ENCODE measurements around the gene G6PC3. TPM values are rescaled to one million over a fixed set of nuclear protein-coding genes. Genes with fewer than 3 reads are reported as not detected.
"Not testable (repeated sequence)": the region's sequence is repeated elsewhere in the genome, so short reads cannot be mapped to it uniquely, and the experiment has no call there.

G6PC3 gene
- total RNA-seq, 2 experiments from 2014 or later = 21.7 to 25.6 TPM

GRCh38 chr17:44093231-44093900 is 22.8 kb downstream of the G6PC3 start:
- CTCF ChIA-PET = no interaction called here

GRCh38 chr17:44094701-44095387 is 24.3 kb downstream of the G6PC3 start:
- H3K4me1 Mint-ChIP-seq = peaks cover 19% of the 10 kb centered on the region
- no peak for ATAC-seq
- no peaks in the 10 kb centered on the region for H3K27me3 Mint-ChIP-seq
- H3K4me3 Mint-ChIP-seq = no peak overlapping the region
- CTCF ChIA-PET = no interaction called here
- DNase-seq = no peak
- H3K9me3 Mint-ChIP-seq (ENCODE audit: low read depth) = no peaks in the 10 kb centered on the region
- H3K36me3 Mint-ChIP-seq = no peaks in the 10 kb centered on the region
- no peak overlapping the region for H3K27ac Mint-ChIP-seq

More at GRCh38 chr17:44093231-44093900, 22.8 kb downstream of the G6PC3 start:
- Mint-ChIP-seq H3K4me1 (peaks cover 19% of the 10 kb centered on the region), H3K4me3 (no peak overlapping the region), H3K27ac (no peak overlapping the region), H3K36me3 (no peaks in the 10 kb centered on the region), H3K27me3 (no peaks in the 10 kb centered on the region), H3K9me3 (ENCODE audit: low read depth) (no peaks in the 10 kb centered on the region)
- DNase-seq (no peak), ATAC-seq (no peak)

GRCh38 chr17:44095388-44095646 is 24.8 kb downstream of the G6PC3 start:
- Mint-ChIP-seq H3K27me3 (no peaks in the 10 kb centered on the region), H3K9me3 (ENCODE audit: low read depth) (no peaks in the 10 kb centered on the region), H3K4me3 (no peak overlapping the region), H3K27ac (no peak overlapping the region), H3K4me1 (peaks cover 19% of the 10 kb centered on the region), H3K36me3 (no peaks in the 10 kb centered on the region)
- CTCF ChIA-PET = interaction anchor here (1.5 kb wide), 1 partner anchor 28 kb away, joined by 5 read pairs; the partner anchor contains the start of gene HDAC5
- DNase-seq = no peak
- no peak for ATAC-seq

- H3K9me3 Mint-ChIP-seq (ENCODE audit: low read depth) = no peaks in the 10 kb centered on the region
- peaks cover 19% of the 10 kb centered on the region for H3K4me1 Mint-ChIP-seq
- no peak overlapping the region for H3K4me3 Mint-ChIP-seq
- H3K27ac Mint-ChIP-seq = no peak overlapping the region
- no peaks in the 10 kb centered on the region for H3K27me3 Mint-ChIP-seq
- DNase-seq (no peak), ATAC-seq (no peak)
- CTCF ChIA-PET = interaction anchor here (1.5 kb wide), 1 partner anchor 28 kb away, joined by 5 read pairs; the partner anchor contains the start of gene HDAC5
- H3K36me3 Mint-ChIP-seq = no peaks in the 10 kb centered on the region
Observed at GRCh38 chr17:44095647-44096496, 25.3 kb downstream of the G6PC3 start.

- Mint-ChIP-seq H3K4me3 (no peak overlapping the region), H3K36me3 (no peaks in the 10 kb centered on the region), H3K27ac (no peak overlapping the region), H3K4me1 (peaks cover 19% of the 10 kb centered on the region), H3K27me3 (no peaks in the 10 kb centered on the region), H3K9me3 (ENCODE audit: low read depth) (no peaks in the 10 kb centered on the region)
- ATAC-seq (no peak), DNase-seq (no peak)
- CTCF ChIA-PET = no interaction called here
Observed at GRCh38 chr17:44097110-44097958, 26.8 kb downstream of the G6PC3 start.

GRCh38 chr17:44101858-44102257 is 31.3 kb downstream of the G6PC3 start:
- not testable (repeated sequence) for DNase-seq; H3K27me3 Mint-ChIP-seq; H3K36me3 Mint-ChIP-seq; H3K27ac Mint-ChIP-seq; H3K4me3 Mint-ChIP-seq; H3K9me3 Mint-ChIP-seq (ENCODE audit: low read depth); ATAC-seq
- CTCF ChIA-PET = interaction anchor here (1.8 to 2.7 kb wide), 2 partner anchors 14 to 158 kb away, joined by 4 to 9 read pairs; no protein-coding TSS in a partner anchor
- peaks cover 11% of the 10 kb centered on the region for H3K4me1 Mint-ChIP-seq

GRCh38 chr17:44102849-44103622 is 32.5 kb downstream of the G6PC3 start:
- no peak overlapping the region for H3K4me3 Mint-ChIP-seq
- H3K27ac Mint-ChIP-seq = no peak overlapping the region
- no peak for ATAC-seq
- no peaks in the 10 kb centered on the region for H3K9me3 Mint-ChIP-seq (ENCODE audit: low read depth)
- no peaks in the 10 kb centered on the region for H3K27me3 Mint-ChIP-seq
- H3K36me3 Mint-ChIP-seq = no peaks in the 10 kb centered on the region
- CTCF ChIA-PET = interaction anchor here (1.1 to 1.8 kb wide), 2 partner anchors 159 to 225 kb away, joined by 3 to 4 read pairs; no protein-coding TSS in a partner anchor
- H3K4me1 Mint-ChIP-seq = peaks cover 2% of the 10 kb centered on the region
- DNase-seq = no peak

- H3K27me3 Mint-ChIP-seq = no peaks in the 10 kb centered on the region
- ATAC-seq = no peak
- H3K27ac Mint-ChIP-seq = no peak overlapping the region
- H3K9me3 Mint-ChIP-seq (ENCODE audit: low read depth) = no peaks in the 10 kb centered on the region
- CTCF ChIA-PET = interaction anchor here (2.3 kb wide), 1 partner anchor 10 kb away, joined by 17 read pairs; no protein-coding TSS in a partner anchor
- no peak overlapping the region for H3K4me3 Mint-ChIP-seq
- no peak for DNase-seq
- peaks cover 3% of the 10 kb centered on the region for H3K4me1 Mint-ChIP-seq
- no peaks in the 10 kb centered on the region for H3K36me3 Mint-ChIP-seq
Observed at GRCh38 chr17:44105483-44105882, 34.9 kb downstream of the G6PC3 start.

- Mint-ChIP-seq H3K27ac (no peak overlapping the region), H3K9me3 (ENCODE audit: low read depth) (no peaks in the 10 kb centered on the region), H3K36me3 (no peaks in the 10 kb centered on the region), H3K4me3 (no peak overlapping the region), H3K27me3 (no peaks in the 10 kb centered on the region), H3K4me1 (peaks cover 6% of the 10 kb centered on the region)
- DNase-seq (no peak), ATAC-seq (no peak)
- CTCF ChIA-PET = interaction anchor here (2.3 kb wide), 1 partner anchor 10 kb away, joined by 17 read pairs; no protein-coding TSS in a partner anchor
Observed at GRCh38 chr17:44105941-44106340, 35.4 kb downstream of the G6PC3 start.

GRCh38 chr17:44106801-44107200 is 36.3 kb downstream of the G6PC3 start:
- peaks cover 15% of the 10 kb centered on the region for H3K4me1 Mint-ChIP-seq
- H3K4me3 Mint-ChIP-seq = no peak overlapping the region
- H3K36me3 Mint-ChIP-seq = no peaks in the 10 kb centered on the region
- CTCF ChIA-PET = interaction anchor here (1.0 to 2.3 kb wide), 3 partner anchors 9 to 23 kb away, joined by 3 to 17 read pairs (median 3); partner anchors contain the start of gene HDAC5
- H3K27ac Mint-ChIP-seq = no peak overlapping the region
- no peaks in the 10 kb centered on the region for H3K27me3 Mint-ChIP-seq
- H3K9me3 Mint-ChIP-seq (ENCODE audit: low read depth) = no peaks in the 10 kb centered on the region
- ATAC-seq (no peak), DNase-seq (no peak)

- Mint-ChIP-seq H3K27me3 (no peaks in the 10 kb centered on the region), H3K4me1 (peaks cover 16% of the 10 kb centered on the region), H3K36me3 (no peaks in the 10 kb centered on the region), H3K4me3 (no peak overlapping the region), H3K27ac (no peak overlapping the region), H3K9me3 (ENCODE audit: low read depth) (no peaks in the 10 kb centered on the region)
- DNase-seq (no peak), ATAC-seq (no peak)
- CTCF ChIA-PET = interaction anchor here (0.8 to 1.0 kb wide), 3 partner anchors 35 to 101 kb away, joined by 3 read pairs; no protein-coding TSS in a partner anchor
Observed at GRCh38 chr17:44108440-44109311, 38.1 kb downstream of the G6PC3 start.
